K562 (cell line): ENCODE data around the gene GAA. TPM values are rescaled to one million over a fixed set of nuclear protein-coding genes. Genes with fewer than 3 reads are reported as not detected.

Source experiments
- ATAC-seq: fragments of 200-7000 bp; cut with Tn5 transposase; 3 replicates; pipeline ENCODE4 v1.9.1; 2020; ENCODE audit warnings: moderate library complexity
- BruUV-seq: library from RNA; stranded (reverse); fragments of 400-500 nt; replicated peaks from 2 replicates; lab custom pipeline; 2021; lab: Mats Ljungman, UMichigan
- CTCF ChIA-PET: fragments of 300-600 bp; formaldehyde crosslinking; extraction: SDS; loops from one replicate; lab custom pipeline; 2021; ENCODE audit warnings: low intra/inter-chr PET ratio; lab: Yijun Ruan, JAX
- POLR2A ChIA-PET: fragments of 300-600, 350-650 bp; sonication (Branson Sonifier 250); formaldehyde crosslinking; extraction: SDS; loops from one replicate; lab custom pipeline; 2021; ENCODE audit warnings: antibody characterized with exemption, inconsistent platforms; lab: Yijun Ruan, JAX
- DNase-seq, 4 experiments: peaks; one replicate each; pipeline versions ENCODE4 v3.0.0 to v3.0.0-alpha.2; 2011 to 2018; ENCODE audit warnings: low spot score in 3 of 4, mixed read lengths in 3 of 4; ENCODE audit errors: extremely low read depth in 1 of 4
- FAIRE-seq: peaks from 2 replicates; lab custom pipeline; 2011; peaks lifted over from hg19 to GRCh38; lab: Jason Lieb, UNC
- H2AFZ ChIP-seq: 2 replicates; pipeline ENCODE4 v1.6.0; 2011; ENCODE audit warnings: low read depth, low read length, control low read depth, inconsistent platforms
- H3K27ac ChIP-seq: fragments of 200-600 bp; 3 replicates; pipeline ENCODE4 v1.8.0; 2011; ENCODE audit warnings: low read depth, mild to moderate bottlenecking, control low read depth, inconsistent platforms, low read length, moderate library complexity, mixed read lengths; ENCODE audit errors: extremely low read depth
- H3K27me3 ChIP-seq, 2 experiments: fragments of 300-600 bp in 1 of 2; 2 replicates in 1 of 2; 3 replicates in 1 of 2; pipeline versions ENCODE4 v1.6.0 to v1.8.0; 2011; ENCODE audit warnings: inconsistent platforms in 2 of 2, low read length in 2 of 2, mild to moderate bottlenecking in 1 of 2, mixed read lengths in 1 of 2, moderate library complexity in 1 of 2; ENCODE audit not compliant: control insufficient read depth in 2 of 2, insufficient read depth in 2 of 2
- H3K36me3 ChIP-seq: fragments of 300-600 bp; 3 replicates; pipeline ENCODE4 v1.8.0; 2011; ENCODE audit warnings: mild to moderate bottlenecking, low read length, inconsistent platforms; ENCODE audit not compliant: control insufficient read depth, insufficient read depth
- H3K4me1 ChIP-seq, 2 experiments: fragments of 200-600 bp in 1 of 2; replicated peaks in 1 of 2; 2 replicates in 1 of 2; 3 replicates in 1 of 2; pipeline versions ENCODE4 v1.5.1 to v1.8.0; 2011; ENCODE audit warnings: inconsistent platforms in 2 of 2, low read length in 2 of 2, mild to moderate bottlenecking in 1 of 2, mixed read lengths in 1 of 2, moderate library complexity in 1 of 2; ENCODE audit not compliant: control insufficient read depth in 2 of 2, insufficient read depth in 2 of 2
- H3K4me2 ChIP-seq: 2 replicates; pipeline ENCODE4 v1.6.1; 2011; ENCODE audit warnings: low read length, control low read depth, inconsistent platforms, mixed read lengths; ENCODE audit not compliant: insufficient read depth
- H3K4me3 ChIP-seq: fragments of 200-600 bp; sonication (generic), shearing (Covaris generic); 2 replicates; pipeline ENCODE4 v1.5.1; 2016; ENCODE audit warnings: control low read depth, inconsistent platforms
- H3K79me2 ChIP-seq: fragments of 200-600 bp; 3 replicates; pipeline ENCODE4 v1.8.0; 2011; ENCODE audit warnings: low read length, inconsistent platforms; ENCODE audit not compliant: control insufficient read depth, insufficient read depth
- H3K9ac ChIP-seq, 2 experiments: 2 replicates each; pipeline versions ENCODE4 v1.6.0 to v1.6.1; 2011; ENCODE audit warnings: low read depth in 2 of 2, low read length in 2 of 2, control low read depth in 1 of 2, inconsistent platforms in 1 of 2, mild to moderate bottlenecking in 1 of 2, mixed read lengths in 1 of 2; ENCODE audit not compliant: insufficient read depth in 1 of 2
- H3K9me1 ChIP-seq: one replicate; pipeline ENCODE4 v1.6.0; 2011; ENCODE audit warnings: inconsistent platforms, mild to moderate bottlenecking, low read length, moderate library complexity; ENCODE audit not compliant: control insufficient read depth, insufficient read depth
- H3K9me3 ChIP-seq: replicated peaks from 2 replicates; pipeline ENCODE4 v1.5.1; 2011; ENCODE audit warnings: low read depth, low read length, inconsistent platforms; ENCODE audit not compliant: control insufficient read depth, insufficient read depth
- H4K20me1 ChIP-seq: replicated peaks from 2 replicates; pipeline ENCODE4 v1.6.1; 2011; ENCODE audit warnings: low read length, inconsistent platforms, mixed read lengths; ENCODE audit not compliant: control insufficient read depth, insufficient read depth
- C11orf30 ChIP-seq: fragments of 450-650 bp; IDR thresholded peaks from 2 replicates; pipeline ENCODE4 v1.6.1; 2016; ENCODE audit warnings: low read depth, mild to moderate bottlenecking
- CHAMP1 ChIP-seq: fragments of 450-650 bp; IDR thresholded peaks from 2 replicates; pipeline ENCODE4 v1.6.1; 2016; ENCODE audit warnings: mild to moderate bottlenecking
- MTA2 ChIP-seq: fragments of 450-650 bp; IDR thresholded peaks from 2 replicates; pipeline ENCODE4 v1.6.1; 2016; ENCODE audit warnings: low read depth
- NFE2 ChIP-seq: IDR thresholded peaks from 2 replicates; pipeline ENCODE4 v1.6.1; 2014; ENCODE audit warnings: antibody characterized with exemption, low read depth
- SFPQ ChIP-seq: fragments of 200-400 bp; formaldehyde crosslinking; IDR thresholded peaks from 2 replicates; pipeline ENCODE4 v1.6.1; 2017; ENCODE audit warnings: mild to moderate bottlenecking, low read depth, low read length, moderate library complexity
- VEZF1 ChIP-seq: fragments of 200-800 bp; sonication (Bioruptor generic); IDR thresholded peaks from 2 replicates; pipeline ENCODE4 v1.6.1; 2017; ENCODE audit warnings: missing genetic modification characterization, missing compliant biosample characterization
- ZBTB2 ChIP-seq: fragments of 450-650 bp; IDR thresholded peaks from 2 replicates; pipeline ENCODE4 v1.6.1; 2016; ENCODE audit warnings: antibody characterized with exemption
- ZFP36 ChIP-seq: fragments of 150-350 bp; IDR thresholded peaks from 2 replicates; pipeline ENCODE4 v1.6.1; 2018; ENCODE audit warnings: low read length, low read depth; ENCODE audit not compliant: partially characterized antibody
- ZNF41 ChIP-seq: fragments of 250-450 bp; sonication (Bioruptor Pico); conservative IDR thresholded peaks from 2 replicates; pipeline ENCODE4 v1.4.0; 2020; ENCODE audit warnings: mild to moderate bottlenecking
- WGBS: fragments of 100-300 bp; shearing (Covaris generic); methylation state at CpG from one replicate; pipeline ENCODE4 v1.1.6; 2016; ENCODE audit warnings: low coverage, mixed read lengths; ENCODE audit not compliant: insufficient coverage; ENCODE audit errors: missing lambda C conversion rate; 5-methylcytosine and 5-hydroxymethylcytosine counted together
- in situ Hi-C: fragments of 300-500 bp; cut with MboI; formaldehyde crosslinking; loops from 4 replicates; pipeline ENCODE4 v1.15.0; 2018; ENCODE audit warnings: inconsistent platforms, mixed read lengths
- intact Hi-C: fragments of 100-400 bp; cut with micrococcal nuclease; formaldehyde crosslinking; loops from 2 replicates; pipeline ENCODE4 v1.14.2; 2022
- polyA plus RNA-seq, 8 experiments: library from polyadenylated mRNA; depleted of rRNA in 4 of 8; stranded (reverse) in 5 of 8; unstranded in 3 of 8; fragments of >200 nt; fragmentation: Nextera tagmentation in 2 of 8; fragmentation: Illumina TruSeq in 1 of 8; extraction: Ambion mirVana in 2 of 8; extraction: Trizol in 1 of 8; gene quantifications; 2 replicates each; pipeline versions ENCODE4 v1.2.1 to v1.2.3, GENCODE V29; 2011 to 2014; ENCODE audit warnings: inconsistent platforms in 1 of 8, missing spikeins in 1 of 8
- total RNA-seq, 7 experiments: library from RNA; depleted of rRNA in 6 of 7; stranded (reverse); fragments of >200 nt in 6 of 7; fragmentation: Illumina TruSeq in 2 of 7; extraction: Trizol in 2 of 7; gene quantifications; 2 replicates each; pipeline versions ENCODE4 v1.2.1 to v1.2.3, GENCODE V29; 2011 to 2021; ENCODE audit warnings: low replicate concordance in 1 of 7
- TF ChIP-seq, protein P1 (sequence below): fragments of 250-450 bp; sonication (Bioruptor Pico); IDR thresholded peaks from 2 replicates; pipeline ENCODE4 v1.5.0; 2021; ENCODE audit warnings: mild to moderate bottlenecking, borderline replicate concordance

Gene GAA
- total and polyA plus RNA-seq, 9 of the 15 experiments (the other 6 are each of a cell fraction or from before 2014, with no cell fraction given), result 0.15 to 6.4 (median 1.7) TPM

- H3K4me1 ChIP-seq, result peaks cover 0 to 15% of the 10 kb centered on the region in 2 experiments; a peak in 2 of 5 replicates
- DNase-seq (no peak), ATAC-seq (no peak), FAIRE-seq (no peak)
- ChIA-PET POLR2A (interaction anchor here (0.6 to 1.6 kb wide), 5 partner anchors 14 to 766 kb away, joined by 3 to 8 read pairs (median 3); partner anchors contain the start of gene GAA), CTCF (no interaction called here)
- no peak overlapping the region for H3K4me3 ChIP-seq
- H3K27ac ChIP-seq, result no peak overlapping the region
- H3K9ac ChIP-seq, result no peak overlapping the region
- peaks cover 41 to 85% of the 10 kb centered on the region in 2 experiments for H3K27me3 ChIP-seq
- in situ Hi-C loops, result no loop called here
- no peaks in the 10 kb centered on the region for H3K9me3 ChIP-seq
- H3K79me2 ChIP-seq, result no peaks in the 10 kb centered on the region
- no TSS peak for BruUV-seq
- intact Hi-C loops, result no loop called here
- H4K20me1 ChIP-seq, result peaks cover 5% of the 10 kb centered on the region
- H2AFZ ChIP-seq, result no peak overlapping the region
- H3K36me3 ChIP-seq, result no peaks in the 10 kb centered on the region
- 2% methylated on average over 30 of the region's 34 CpGs for WGBS
- no peak overlapping the region for H3K4me2 ChIP-seq
- H3K9me1 ChIP-seq, result no peaks in the 10 kb centered on the region
- TF ChIP-seq C11orf30 (no peak), ZBTB2 (no peak), MTA2 (no peak), NFE2 (no peak), ZFP36 (no peak), VEZF1 (CRISPR knock-in tag) (no peak), CHAMP1 (no peak), ZNF41 (CRISPR knock-in tag) (no peak), SFPQ (no peak)
- TF ChIP-seq, protein P1, sequence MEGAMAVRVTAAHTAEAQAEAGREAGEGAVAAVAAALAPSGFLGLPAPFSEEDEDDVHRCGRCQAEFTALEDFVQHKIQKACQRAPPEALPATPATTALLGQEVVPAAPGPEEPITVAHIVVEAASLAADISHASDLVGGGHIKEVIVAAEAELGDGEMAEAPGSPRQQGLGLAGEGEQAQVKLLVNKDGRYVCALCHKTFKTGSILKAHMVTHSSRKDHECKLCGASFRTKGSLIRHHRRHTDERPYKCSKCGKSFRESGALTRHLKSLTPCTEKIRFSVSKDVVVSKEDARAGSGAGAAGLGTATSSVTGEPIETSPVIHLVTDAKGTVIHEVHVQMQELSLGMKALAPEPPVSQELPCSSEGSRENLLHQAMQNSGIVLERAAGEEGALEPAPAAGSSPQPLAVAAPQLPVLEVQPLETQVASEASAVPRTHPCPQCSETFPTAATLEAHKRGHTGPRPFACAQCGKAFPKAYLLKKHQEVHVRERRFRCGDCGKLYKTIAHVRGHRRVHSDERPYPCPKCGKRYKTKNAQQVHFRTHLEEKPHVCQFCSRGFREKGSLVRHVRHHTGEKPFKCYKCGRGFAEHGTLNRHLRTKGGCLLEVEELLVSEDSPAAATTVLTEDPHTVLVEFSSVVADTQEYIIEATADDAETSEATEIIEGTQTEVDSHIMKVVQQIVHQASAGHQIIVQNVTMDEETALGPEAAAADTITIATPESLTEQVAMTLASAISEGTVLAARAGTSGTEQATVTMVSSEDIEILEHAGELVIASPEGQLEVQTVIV (CRISPR knock-in tag), result no peak
Measured at GRCh38 chr17:80087346-80088265, 13.8 kb upstream of the GAA start.
